Activated CD8-positive, alpha-beta T cell treated with anti-CD3 and anti-CD28 coated beads for 36 hours (primary cell): Measurements from ENCODE around the gene PRPF40B. TPM values are rescaled to one million over a fixed set of nuclear protein-coding genes. Genes with fewer than 3 reads are reported as not detected.

Experiments
- ATAC-seq: fragments of 200-7000 bp; cut with Tn5 transposase; one replicate; pipeline ENCODE4 v1.10.0; 2021; ENCODE audit warnings: mild to moderate bottlenecking, moderate library complexity
- CTCF ChIA-PET: fragments of 350-600 bp; sonication (Branson Sonifier 250); formaldehyde crosslinking; loops from one replicate; lab custom pipeline; 2021; ENCODE audit warnings: antibody characterized with exemption; lab: Charles Lee
- POLR2A ChIA-PET: fragments of 350-600 bp; sonication (Branson Sonifier 250); formaldehyde crosslinking; loops from one replicate; lab custom pipeline; 2021; ENCODE audit warnings: antibody characterized with exemption; lab: Charles Lee
- DNase-seq: peaks from one replicate; pipeline ENCODE4 v3.0.0-alpha.2; 2020
- H3K27ac Mint-ChIP-seq: one replicate; pipeline ENCODE4 v1.8.0; 2021; ENCODE audit warnings: mild to moderate bottlenecking, mixed read lengths
- H3K27me3 Mint-ChIP-seq: one replicate; pipeline ENCODE4 v1.8.0; 2021; ENCODE audit warnings: mixed read lengths
- H3K36me3 Mint-ChIP-seq: one replicate; pipeline ENCODE4 v1.8.0; 2021; ENCODE audit warnings: low read depth, mixed read lengths
- H3K4me1 Mint-ChIP-seq: one replicate; pipeline ENCODE4 v1.8.0; 2021; ENCODE audit warnings: low read depth, mixed read lengths
- H3K4me3 Mint-ChIP-seq: one replicate; pipeline ENCODE4 v1.8.0; 2021; ENCODE audit warnings: mild to moderate bottlenecking, moderate library complexity, mixed read lengths
- H3K9me3 Mint-ChIP-seq: one replicate; pipeline ENCODE4 v1.8.0; 2021; ENCODE audit warnings: mixed read lengths
- CTCF ChIP-seq: fragments of 200-600 bp; IDR thresholded peaks from one replicate; pipeline ENCODE4 v1.8.0; 2022; ENCODE audit warnings: antibody characterized with exemption, mild to moderate bottlenecking
- intact Hi-C: fragments of 100-400 bp; cut with micrococcal nuclease; formaldehyde crosslinking; loops from one replicate; pipeline ENCODE4 v1.10.0; 2022
- total RNA-seq, 2 experiments: library from RNA; stranded (reverse); gene quantifications; one replicate each; pipeline ENCODE4 v1.2.3, GENCODE V29; 2021

PRPF40B gene
- total RNA-seq, 2 experiments from 2014 or later, result 4.9 to 5.6 TPM

GRCh38 chr12:49643961-49644619 lies 20.7 kb downstream of the PRPF40B start:
- H3K27ac Mint-ChIP-seq, result peak overlapping the region; percentile 77
- no peak for TF ChIP-seq CTCF
- H3K27me3 Mint-ChIP-seq, result no peaks in the 10 kb centered on the region
- CTCF ChIA-PET, result interaction anchor here (0.9 to 25.4 kb wide), 19 partner anchors 10 to 195 kb away, joined by 3 to 556 read pairs (median 7); partner anchors contain the start of genes FMNL3 and TMBIM6
- POLR2A ChIA-PET, result interaction anchor here (0.6 to 2.2 kb wide), 6 partner anchors 17 to 67 kb away, joined by 3 to 6 read pairs (median 4); no protein-coding TSS in a partner anchor
- DNase-seq (no peak), ATAC-seq (peak; percentile 22)
- H3K9me3 Mint-ChIP-seq, result no peaks in the 10 kb centered on the region
- peaks cover 20% of the 10 kb centered on the region for H3K4me1 Mint-ChIP-seq
- intact Hi-C loops, result loop anchor here (2.0 kb wide), 1 partner anchor 63 kb away; the partner anchor contains the start of gene FMNL3
- H3K4me3 Mint-ChIP-seq, result no peak overlapping the region
- peaks cover 25% of the 10 kb centered on the region for H3K36me3 Mint-ChIP-seq

- H3K36me3 Mint-ChIP-seq, result peaks cover 26% of the 10 kb centered on the region
- H3K27me3 Mint-ChIP-seq, result no peaks in the 10 kb centered on the region
- H3K9me3 Mint-ChIP-seq, result no peaks in the 10 kb centered on the region
- peak overlapping the region; percentile 77 for H3K27ac Mint-ChIP-seq
- POLR2A ChIA-PET, result interaction anchor here (0.8 to 2.2 kb wide), 5 partner anchors 16 to 62 kb away, joined by 3 to 6 read pairs (median 3); no protein-coding TSS in a partner anchor
- H3K4me1 Mint-ChIP-seq, result peaks cover 15% of the 10 kb centered on the region
- ATAC-seq, result peak; percentile 96
- CTCF ChIA-PET, result interaction anchor here (0.8 to 25.4 kb wide), 26 partner anchors 7 to 321 kb away, joined by 3 to 556 read pairs (median 6); partner anchors contain the start of genes FMNL3 and TMBIM6
- TF ChIP-seq CTCF, result peak; percentile 92
- H3K4me3 Mint-ChIP-seq, result no peak overlapping the region
- peak; percentile 88 for DNase-seq
- intact Hi-C loops, result loop anchor here (2.0 kb wide), 1 partner anchor 62 kb away; the partner anchor contains the start of gene FMNL3
Observed at GRCh38 chr12:49644620-49644994, 21.2 kb downstream of the PRPF40B start.

GRCh38 chr12:49645146-49646039 lies 22.0 kb downstream of the PRPF40B start:
- TF ChIP-seq CTCF, result no peak
- H3K9me3 Mint-ChIP-seq, result no peaks in the 10 kb centered on the region
- peaks cover 26% of the 10 kb centered on the region for H3K36me3 Mint-ChIP-seq
- CTCF ChIA-PET, result interaction anchor here (0.8 to 25.4 kb wide), 23 partner anchors 8 to 320 kb away, joined by 3 to 556 read pairs (median 6); partner anchors contain the start of genes FMNL3 and TMBIM6
- DNase-seq, result no peak
- POLR2A ChIA-PET, result interaction anchor here (0.8 to 2.2 kb wide), 4 partner anchors 31 to 63 kb away, joined by 3 to 6 read pairs (median 3); no protein-coding TSS in a partner anchor
- ATAC-seq, result no peak
- intact Hi-C loops, result loop anchor here (2.0 kb wide), 1 partner anchor 61 kb away; the partner anchor contains the start of gene FMNL3
- H3K4me1 Mint-ChIP-seq, result peaks cover 14% of the 10 kb centered on the region
- no peaks in the 10 kb centered on the region for H3K27me3 Mint-ChIP-seq
- no peak overlapping the region for H3K4me3 Mint-ChIP-seq
- H3K27ac Mint-ChIP-seq, result peak overlapping the region; percentile 77

- H3K4me3 Mint-ChIP-seq, result no peak overlapping the region
- intact Hi-C loops, result no loop called here
- POLR2A ChIA-PET, result no interaction called here
Observed at GRCh38 chr12:49646331-49646830, 23.0 kb downstream of the PRPF40B start.

More at GRCh38 chr12:49646331-49646830, 23.0 kb downstream of the PRPF40B start:
- no peaks in the 10 kb centered on the region for H3K9me3 Mint-ChIP-seq
- TF ChIP-seq CTCF, result no peak
- H3K27ac Mint-ChIP-seq, result no peak overlapping the region
- H3K27me3 Mint-ChIP-seq, result no peaks in the 10 kb centered on the region
- no peak for DNase-seq
- peaks cover 26% of the 10 kb centered on the region for H3K36me3 Mint-ChIP-seq
- peaks cover 14% of the 10 kb centered on the region for H3K4me1 Mint-ChIP-seq
- CTCF ChIA-PET, result interaction anchor here (1.6 to 25.4 kb wide), 7 partner anchors 8 to 64 kb away, joined by 6 to 556 read pairs (median 20); partner anchors contain the start of gene FMNL3
- no peak for ATAC-seq
